ENCODE results near the gene DNAH1.

DNAH1 gene

GRCh38 chr3:52402706-52403270, 86.7 kb downstream of the DNAH1 start:
- no peaks in the 10 kb centered on the region for H3K4me1 Mint-ChIP-seq
- no peak overlapping the region for H3K27ac Mint-ChIP-seq
- no peaks in the 10 kb centered on the region for H3K27me3 Mint-ChIP-seq
- H3K9me3 Mint-ChIP-seq: no peaks in the 10 kb centered on the region
- H3K4me3 Mint-ChIP-seq: no peak overlapping the region
- H3K36me3 Mint-ChIP-seq: peaks cover 5% of the 10 kb centered on the region

GRCh38 chr3:52403271-52403841, 87.2 kb downstream of the DNAH1 start:
- Mint-ChIP-seq H3K27me3 (no peaks in the 10 kb centered on the region), H3K27ac (no peak overlapping the region), H3K4me1 (peaks cover 4% of the 10 kb centered on the region), H3K9me3 (no peaks in the 10 kb centered on the region), H3K4me3 (no peak overlapping the region), H3K36me3 (peaks cover 7% of the 10 kb centered on the region)

GRCh38 chr3:52403955-52404354, 87.8 kb downstream of the DNAH1 start:
- no peak overlapping the region for H3K27ac Mint-ChIP-seq
- H3K36me3 Mint-ChIP-seq: peaks cover 7% of the 10 kb centered on the region
- no peaks in the 10 kb centered on the region for H3K27me3 Mint-ChIP-seq
- H3K4me3 Mint-ChIP-seq: no peak overlapping the region
- H3K4me1 Mint-ChIP-seq: peaks cover 10% of the 10 kb centered on the region
- H3K9me3 Mint-ChIP-seq: no peaks in the 10 kb centered on the region

GRCh38 chr3:52404391-52404790, 88.3 kb downstream of the DNAH1 start:
- H3K27ac Mint-ChIP-seq: no peak overlapping the region
- no peaks in the 10 kb centered on the region for H3K27me3 Mint-ChIP-seq
- peaks cover 12% of the 10 kb centered on the region for H3K4me1 Mint-ChIP-seq
- H3K36me3 Mint-ChIP-seq: peaks cover 7% of the 10 kb centered on the region
- H3K9me3 Mint-ChIP-seq: no peaks in the 10 kb centered on the region
- no peak overlapping the region for H3K4me3 Mint-ChIP-seq

GRCh38 chr3:52405066-52405465, 88.9 kb downstream of the DNAH1 start:
- Mint-ChIP-seq H3K27me3 (no peaks in the 10 kb centered on the region), H3K36me3 (peaks cover 7% of the 10 kb centered on the region), H3K4me1 (peaks cover 12% of the 10 kb centered on the region), H3K9me3 (no peaks in the 10 kb centered on the region), H3K27ac (no peak overlapping the region), H3K4me3 (no peak overlapping the region)

- peaks cover 12% of the 10 kb centered on the region for H3K4me1 Mint-ChIP-seq
- H3K4me3 Mint-ChIP-seq: no peak overlapping the region
- H3K27me3 Mint-ChIP-seq: no peaks in the 10 kb centered on the region
- no peak overlapping the region for H3K27ac Mint-ChIP-seq
- H3K36me3 Mint-ChIP-seq: peaks cover 7% of the 10 kb centered on the region
- no peaks in the 10 kb centered on the region for H3K9me3 Mint-ChIP-seq
Observed at GRCh38 chr3:52405601-52406110, 89.5 kb downstream of the DNAH1 start.

- peaks cover 16% of the 10 kb centered on the region for H3K4me1 Mint-ChIP-seq
- H3K9me3 Mint-ChIP-seq: no peaks in the 10 kb centered on the region
- no peaks in the 10 kb centered on the region for H3K27me3 Mint-ChIP-seq
- no peak overlapping the region for H3K4me3 Mint-ChIP-seq
- H3K36me3 Mint-ChIP-seq: peaks cover 7% of the 10 kb centered on the region
- no peak overlapping the region for H3K27ac Mint-ChIP-seq
Observed at GRCh38 chr3:52406231-52406661, 90.1 kb downstream of the DNAH1 start.

- H3K4me1 Mint-ChIP-seq: peaks cover 23% of the 10 kb centered on the region
- H3K4me3 Mint-ChIP-seq: no peak overlapping the region
- H3K27me3 Mint-ChIP-seq: no peaks in the 10 kb centered on the region
- H3K36me3 Mint-ChIP-seq: peaks cover 7% of the 10 kb centered on the region
- H3K9me3 Mint-ChIP-seq: no peaks in the 10 kb centered on the region
- H3K27ac Mint-ChIP-seq: peak overlapping the region; percentile 35
Observed at GRCh38 chr3:52406791-52407510, 90.8 kb downstream of the DNAH1 start.

GRCh38 chr3:52407779-52408178, 91.7 kb downstream of the DNAH1 start:
- H3K4me1 Mint-ChIP-seq: peaks cover 31% of the 10 kb centered on the region
- peaks cover 6% of the 10 kb centered on the region for H3K36me3 Mint-ChIP-seq
- H3K27ac Mint-ChIP-seq: no peak overlapping the region
- H3K27me3 Mint-ChIP-seq: no peaks in the 10 kb centered on the region
- H3K9me3 Mint-ChIP-seq: no peaks in the 10 kb centered on the region
- peak overlapping the region; percentile 90 for H3K4me3 Mint-ChIP-seq

GRCh38 chr3:52408466-52408865, 92.3 kb downstream of the DNAH1 start:
- Mint-ChIP-seq H3K4me3 (peak overlapping the region; percentile 90), H3K36me3 (peaks cover 6% of the 10 kb centered on the region), H3K27me3 (no peaks in the 10 kb centered on the region), H3K4me1 (peaks cover 34% of the 10 kb centered on the region), H3K9me3 (no peaks in the 10 kb centered on the region), H3K27ac (peak overlapping the region; percentile 83)

- H3K4me1 Mint-ChIP-seq: peaks cover 28% of the 10 kb centered on the region
- no peak overlapping the region for H3K4me3 Mint-ChIP-seq
- peaks cover 2% of the 10 kb centered on the region for H3K36me3 Mint-ChIP-seq
- no peaks in the 10 kb centered on the region for H3K27me3 Mint-ChIP-seq
- H3K27ac Mint-ChIP-seq: no peak overlapping the region
- H3K9me3 Mint-ChIP-seq: no peaks in the 10 kb centered on the region
Observed at GRCh38 chr3:52415800-52416199, 99.7 kb downstream of the DNAH1 start.

GRCh38 chr3:52420388-52420787, 104.3 kb downstream of the DNAH1 start:
- Mint-ChIP-seq H3K27me3 (no peaks in the 10 kb centered on the region), H3K4me3 (no peak overlapping the region), H3K36me3 (peaks cover 5% of the 10 kb centered on the region), H3K4me1 (peaks cover 3% of the 10 kb centered on the region), H3K27ac (no peak overlapping the region), H3K9me3 (no peaks in the 10 kb centered on the region)

GRCh38 chr3:52422669-52423068, 106.5 kb downstream of the DNAH1 start:
- Mint-ChIP-seq H3K4me1 (no peaks in the 10 kb centered on the region), H3K36me3 (peaks cover 3% of the 10 kb centered on the region), H3K27me3 (no peaks in the 10 kb centered on the region), H3K27ac (no peak overlapping the region), H3K4me3 (no peak overlapping the region), H3K9me3 (no peaks in the 10 kb centered on the region)

- H3K4me1 Mint-ChIP-seq: no peaks in the 10 kb centered on the region
- no peaks in the 10 kb centered on the region for H3K9me3 Mint-ChIP-seq
Observed at GRCh38 chr3:52423173-52423572, 107.1 kb downstream of the DNAH1 start.

GRCh38 chr3:52428151-52429005, 112.3 kb downstream of the DNAH1 start:
- no peak overlapping the region for H3K27ac Mint-ChIP-seq
- no peaks in the 10 kb centered on the region for H3K27me3 Mint-ChIP-seq
- H3K9me3 Mint-ChIP-seq: no peaks in the 10 kb centered on the region

More at GRCh38 chr3:52423173-52423572, 107.1 kb downstream of the DNAH1 start:
- Mint-ChIP-seq H3K27me3 (no peaks in the 10 kb centered on the region), H3K4me3 (no peak overlapping the region), H3K27ac (no peak overlapping the region), H3K36me3 (peaks cover 3% of the 10 kb centered on the region)

More at GRCh38 chr3:52428151-52429005, 112.3 kb downstream of the DNAH1 start:
- Mint-ChIP-seq H3K4me1 (no peaks in the 10 kb centered on the region), H3K36me3 (no peaks in the 10 kb centered on the region), H3K4me3 (no peak overlapping the region)

Data from activated naive CD4-positive, alpha-beta T cell treated with anti-CD3 and anti-CD28 coated beads, Interleukin-2, amount 50 U/mL, for 24 hours (primary cell).